ENCODE measurements around the gene INPP5D.
"Not testable (repeated sequence)": the region's sequence is repeated elsewhere in the genome, so short reads cannot be mapped to it uniquely, and the experiment has no call there.

The INPP5D gene

DNA sequence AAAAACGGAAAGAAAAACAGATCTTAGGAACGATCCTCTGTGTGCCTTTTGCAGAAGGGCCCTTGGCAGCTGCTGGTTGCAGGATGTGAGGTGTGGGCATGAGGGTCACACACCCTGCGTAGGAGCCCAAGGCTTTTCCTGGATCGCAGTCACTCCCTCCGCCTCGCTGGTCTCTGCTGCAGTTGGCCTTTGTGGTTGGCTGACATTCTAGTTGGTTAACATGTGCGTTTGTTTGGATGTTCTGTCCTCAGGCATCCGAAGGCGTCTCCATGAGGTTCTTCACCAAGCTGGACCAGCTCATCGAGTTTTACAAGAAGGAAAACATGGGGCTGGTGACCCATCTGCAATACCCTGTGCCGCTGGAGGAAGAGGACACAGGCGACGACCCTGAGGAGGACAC is 61.7 kb downstream of the INPP5D start:
- DNase-seq, result no peak

DNA sequence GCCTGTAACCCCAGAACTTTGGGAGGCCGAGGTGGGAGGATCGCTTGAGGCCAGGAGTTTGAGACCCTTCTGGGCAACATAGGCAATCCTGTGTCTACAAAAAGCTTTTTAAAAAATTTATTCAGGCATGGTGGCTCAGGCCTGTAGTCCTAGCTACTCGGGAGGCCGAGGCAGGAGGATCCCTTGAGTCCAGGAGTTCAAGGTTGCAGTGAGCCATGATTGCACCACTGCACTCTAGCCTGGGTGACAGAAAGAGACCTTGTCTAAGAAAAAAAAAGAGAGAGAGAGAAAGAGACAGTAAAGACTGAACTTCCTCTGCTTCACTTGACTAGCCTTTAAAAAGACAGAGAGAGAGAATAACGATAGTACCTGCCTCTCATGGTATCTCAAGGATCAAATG is 62.4 kb downstream of the INPP5D start:
- no peak for DNase-seq

DNA sequence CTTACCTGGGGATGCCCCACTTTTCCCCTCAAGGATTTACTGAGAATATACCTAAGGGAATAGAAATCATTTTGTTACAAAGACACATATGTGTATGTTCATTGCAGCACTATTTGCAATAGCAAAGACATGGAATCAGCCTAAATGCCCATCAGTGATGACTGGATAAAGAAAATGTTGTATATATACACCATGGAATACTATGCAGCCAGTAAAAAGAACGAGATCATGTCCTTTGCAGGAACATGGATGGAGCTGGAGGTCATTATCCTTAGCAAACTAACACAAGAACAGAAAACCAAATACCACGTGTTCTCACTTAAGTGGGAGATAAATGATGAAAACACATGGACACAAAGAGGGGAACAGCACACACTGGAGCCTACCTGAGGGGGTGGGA is 63.4 kb downstream of the INPP5D start:
- DNase-seq, result not testable (repeated sequence)

DNA sequence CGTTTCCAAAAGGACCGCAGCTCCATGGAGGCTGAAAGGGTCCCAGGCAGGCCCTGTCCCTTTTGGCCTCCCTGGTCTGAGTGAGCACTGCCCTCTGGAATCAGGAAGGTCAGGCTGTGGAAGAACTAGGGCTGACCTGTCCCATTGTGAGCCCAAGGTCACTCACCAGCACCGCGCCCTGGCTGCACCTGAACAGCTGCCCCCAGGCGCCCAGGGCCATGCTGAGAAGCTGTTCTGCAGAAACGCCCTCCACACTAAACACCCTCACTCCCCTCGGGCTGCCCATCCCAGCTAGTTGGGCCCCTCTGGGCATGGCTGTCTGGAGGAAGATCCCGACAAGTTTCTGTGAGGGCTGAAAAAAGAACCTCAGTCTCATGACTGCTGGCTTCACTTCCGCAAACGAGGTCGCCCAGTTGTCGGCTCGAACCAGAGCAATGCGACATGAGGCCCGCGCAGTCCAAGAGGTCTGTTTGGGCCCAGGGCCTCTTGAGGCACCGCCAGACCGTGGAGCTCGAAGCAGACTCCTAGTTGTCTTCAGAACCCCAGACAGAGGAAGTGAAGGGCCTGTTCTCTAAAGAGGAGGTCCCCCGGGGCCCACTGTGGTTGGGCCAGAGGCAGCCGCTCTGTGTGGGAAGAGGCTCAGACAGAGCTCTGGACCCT is 64.4 kb downstream of the INPP5D start:
- no peak for DNase-seq

DNA sequence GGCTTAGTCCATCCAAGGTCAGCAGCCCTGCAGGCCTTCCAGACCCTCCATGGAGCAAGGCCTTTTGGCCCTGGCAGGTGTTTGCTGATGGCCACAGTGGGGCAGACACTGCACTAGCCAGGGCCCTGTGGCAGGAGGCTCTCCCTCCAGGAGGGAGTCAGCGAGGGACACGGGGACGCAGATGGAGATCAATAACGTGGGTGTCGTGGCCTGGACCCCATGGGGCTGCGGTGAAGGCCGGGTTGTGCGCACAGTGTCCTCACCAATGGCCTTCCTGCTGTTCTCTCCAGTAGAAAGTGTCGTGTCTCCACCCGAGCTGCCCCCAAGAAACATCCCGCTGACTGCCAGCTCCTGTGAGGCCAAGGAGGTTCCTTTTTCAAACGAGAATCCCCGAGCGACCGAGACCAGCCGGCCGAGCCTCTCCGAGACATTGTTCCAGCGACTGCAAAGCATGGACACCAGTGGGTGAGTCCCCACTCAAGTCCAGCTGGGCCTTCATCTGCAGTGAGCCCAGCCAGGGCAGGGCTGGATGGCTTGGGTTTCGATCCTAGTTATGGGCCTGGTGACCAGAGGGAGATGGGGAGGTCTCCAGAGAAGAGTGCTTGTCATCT is 65.4 kb downstream of the INPP5D start:
- DNase-seq, result no peak

DNA sequence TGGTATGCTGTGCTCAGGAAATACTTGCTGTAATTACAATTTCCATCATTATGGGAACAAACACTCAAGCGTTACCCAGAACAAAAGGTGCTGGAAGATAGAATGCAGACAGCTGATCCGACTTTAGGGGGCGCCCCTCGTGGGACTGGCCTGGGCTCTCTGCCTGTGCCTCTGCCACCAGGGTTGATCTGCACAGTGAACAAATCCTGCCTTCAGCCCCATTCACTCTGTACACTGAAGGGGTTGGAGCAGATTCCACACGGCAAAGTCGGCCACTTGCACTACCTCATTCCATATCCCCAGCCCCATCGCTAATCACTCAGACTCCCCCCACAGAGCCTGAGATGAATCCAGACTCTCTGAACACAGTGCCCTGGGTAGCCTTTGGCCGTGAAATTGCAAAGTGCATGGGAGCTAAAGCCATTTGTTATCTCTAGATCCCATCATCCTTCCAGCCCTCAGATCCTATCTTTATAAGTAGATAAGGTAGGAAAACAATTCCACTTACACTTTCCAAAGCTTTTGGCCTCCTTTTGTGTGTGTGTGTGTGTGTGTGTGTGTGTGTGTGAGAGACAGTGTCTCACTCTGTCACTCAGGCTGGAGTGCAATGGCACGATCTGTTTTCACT is 69.3 kb downstream of the INPP5D start:
- DNase-seq, result peak; percentile 22

DNA sequence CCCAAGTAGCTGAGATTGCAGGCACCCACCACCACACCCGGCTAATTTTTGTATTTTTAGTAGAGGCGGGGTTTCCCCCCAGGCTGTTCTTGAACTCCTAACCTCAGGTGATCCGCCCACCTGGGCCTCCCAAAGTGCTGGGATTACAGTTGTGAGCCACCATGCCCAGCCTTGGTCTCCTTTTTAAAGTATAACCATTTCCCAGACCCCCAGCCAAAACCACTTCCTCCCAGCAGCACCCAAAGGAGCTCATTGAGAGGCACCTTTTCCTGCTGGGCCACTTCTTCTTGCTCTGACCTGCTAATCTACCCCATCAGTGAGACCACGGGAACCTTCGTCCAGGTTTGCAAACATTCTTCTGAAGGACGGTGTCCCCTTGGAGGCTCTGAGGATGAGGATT is 69.9 kb downstream of the INPP5D start:
- DNase-seq, result no peak

DNA sequence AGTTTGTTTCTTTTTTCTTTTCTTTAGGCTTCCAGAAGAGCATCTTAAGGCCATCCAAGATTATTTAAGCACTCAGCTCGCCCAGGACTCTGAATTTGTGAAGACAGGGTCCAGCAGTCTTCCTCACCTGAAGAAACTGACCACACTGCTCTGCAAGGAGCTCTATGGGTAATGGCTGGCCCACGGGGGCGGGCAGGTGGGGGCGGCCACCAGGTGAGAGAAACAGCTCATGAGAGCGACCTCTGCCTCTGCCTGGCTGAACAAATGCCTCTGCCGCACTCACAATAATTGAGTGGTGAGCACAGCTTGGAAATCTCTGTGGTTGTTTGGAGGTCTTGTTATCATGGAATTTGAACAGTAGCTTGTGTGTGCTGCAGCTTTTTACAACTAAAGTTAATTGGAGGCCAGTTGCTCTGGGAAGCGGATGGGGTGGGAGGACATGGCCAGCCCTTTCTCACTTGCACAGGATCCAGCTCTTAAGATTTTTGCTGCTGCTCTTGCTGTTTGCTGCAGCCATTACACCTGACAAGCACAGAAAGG is 70.4 kb downstream of the INPP5D start:
- DNase-seq, result no peak

DNA sequence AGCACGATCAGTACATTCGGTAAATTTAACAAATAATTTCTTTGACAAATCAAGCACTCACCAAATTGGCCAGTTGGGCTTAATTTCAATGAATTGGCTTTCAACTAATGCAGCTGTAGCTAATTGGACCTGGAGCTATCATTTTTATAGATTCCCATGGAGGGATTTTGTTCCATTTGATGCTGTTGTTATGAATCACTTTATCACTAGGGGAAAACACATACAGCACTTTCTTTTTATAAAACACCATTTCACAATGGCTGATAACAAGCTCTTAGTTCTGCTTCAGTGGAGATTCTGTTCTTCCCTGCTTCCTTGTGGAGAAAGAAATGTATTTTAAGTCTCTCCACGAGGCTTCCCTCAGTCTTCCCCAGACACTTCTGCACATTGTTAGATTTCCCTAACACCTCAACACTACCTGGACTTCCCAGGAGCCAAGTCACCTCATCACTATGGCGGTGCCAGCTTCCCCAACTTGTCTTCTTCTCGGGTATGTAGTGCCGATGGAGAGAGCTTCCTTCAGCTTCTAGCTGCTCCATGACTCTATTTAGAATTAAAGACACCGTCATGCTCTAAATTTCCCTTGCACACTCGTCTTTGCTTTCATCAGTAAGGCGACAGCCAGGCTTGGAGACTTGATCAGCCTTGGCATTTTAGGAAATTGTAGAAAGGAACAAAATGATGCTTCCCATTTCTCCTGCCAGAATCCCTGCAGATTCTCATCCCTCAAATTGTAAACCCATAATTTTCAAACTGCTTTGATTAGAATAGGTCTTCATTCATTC is 72.0 kb downstream of the INPP5D start:
- no peak for DNase-seq

DNA sequence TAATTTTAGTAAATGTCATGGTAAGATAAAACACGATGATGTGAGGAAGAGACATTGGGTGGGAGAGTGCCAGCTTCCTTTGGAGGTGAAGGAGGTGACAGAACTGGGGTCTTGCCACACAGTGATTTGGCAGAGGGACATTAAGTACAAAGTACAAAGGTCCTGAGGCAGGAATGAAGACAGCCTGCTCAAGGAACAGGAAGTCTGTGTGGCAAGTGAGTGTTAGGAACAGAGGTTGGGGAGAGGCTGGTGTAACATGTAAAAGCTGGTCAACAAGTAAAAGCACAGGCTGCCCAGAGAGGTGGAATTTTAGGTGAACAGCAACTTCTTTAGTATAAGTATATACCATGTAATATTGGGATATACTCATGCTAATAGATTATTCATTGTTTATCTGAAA is 73.1 kb downstream of the INPP5D start:
- no peak for DNase-seq

DNA sequence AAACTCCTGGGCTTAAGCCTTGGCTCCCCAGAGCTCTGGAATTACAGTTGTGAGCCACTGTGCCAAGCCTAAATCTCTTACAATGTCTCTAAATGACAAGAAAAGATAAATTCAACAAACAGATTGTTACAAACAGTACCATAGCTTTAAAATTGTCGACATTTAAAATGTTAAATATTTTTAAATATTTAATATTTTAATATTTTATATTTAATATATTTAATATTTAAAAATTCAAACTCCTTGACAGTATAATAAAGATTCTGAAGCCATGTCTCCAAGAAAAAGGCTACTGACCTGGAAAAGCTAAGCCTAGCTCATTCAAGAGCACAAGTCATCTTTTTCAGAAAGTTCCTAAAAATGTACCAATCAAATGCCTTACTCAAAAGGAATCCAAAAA is 75.3 kb downstream of the INPP5D start:
- DNase-seq, result no peak

DNA sequence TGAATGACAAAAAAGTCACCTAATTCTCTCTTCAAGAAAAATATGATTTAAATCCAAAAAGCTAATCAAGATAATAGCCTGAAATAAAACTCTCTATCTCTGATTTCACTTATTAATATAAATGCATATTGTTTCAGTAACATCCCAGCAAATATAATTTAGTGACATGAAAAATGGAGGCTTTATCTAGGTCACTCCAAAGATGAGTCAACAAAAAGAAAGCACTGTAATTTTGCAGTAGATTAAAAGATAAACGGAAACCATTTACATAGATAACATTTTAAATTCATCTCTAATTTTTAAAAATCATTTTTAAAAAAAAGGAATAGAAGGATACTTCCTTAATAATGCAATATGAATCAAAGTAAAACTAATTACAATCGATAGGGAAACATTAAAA is 76.9 kb downstream of the INPP5D start:
- DNase-seq, result no peak

DNA sequence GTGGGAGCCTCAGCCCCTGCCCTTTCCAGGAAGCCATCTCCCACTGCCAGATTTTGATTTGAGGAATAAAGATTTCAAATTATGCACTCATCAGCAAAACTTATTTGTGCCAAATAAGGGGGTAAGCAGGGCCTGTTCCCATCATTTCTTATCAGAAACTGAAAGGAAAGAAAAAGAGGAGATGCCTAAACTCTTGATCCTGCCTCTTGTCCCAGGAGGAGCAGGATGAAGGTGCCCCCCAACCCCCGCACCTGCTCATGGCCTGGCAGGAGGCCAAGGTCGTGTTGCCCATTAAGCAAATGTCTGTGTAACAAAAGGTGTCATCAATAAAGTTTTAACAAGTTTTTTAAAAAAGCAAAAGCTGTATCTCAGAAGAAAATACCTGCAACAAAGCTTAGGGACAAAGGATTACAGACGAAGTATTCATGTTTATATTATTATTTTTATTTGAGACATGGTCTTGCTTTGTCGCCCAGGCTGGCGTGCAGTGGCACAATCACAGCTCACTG is 80.0 kb downstream of the INPP5D start:
- DNase-seq, result no peak

DNA sequence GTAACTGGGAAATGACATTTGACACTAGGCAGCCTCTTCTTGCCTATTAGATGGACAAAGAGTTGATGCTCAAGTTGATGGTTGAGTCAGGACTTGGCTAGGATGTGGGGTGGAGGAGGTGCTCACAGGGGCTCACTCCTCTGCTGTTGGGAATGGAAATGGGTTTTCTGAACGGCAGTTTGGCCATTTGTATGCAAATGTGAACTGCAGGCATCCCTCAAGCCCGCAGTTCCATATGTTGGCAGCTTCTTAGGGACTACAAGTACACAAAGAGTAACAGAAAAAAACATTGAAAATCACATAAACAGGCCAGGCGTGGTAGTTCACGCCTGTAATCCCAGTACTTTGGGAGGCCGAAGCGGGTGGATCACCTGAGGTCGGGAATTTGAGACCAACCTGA is 80.8 kb downstream of the INPP5D start:
- no peak for DNase-seq

DNA sequence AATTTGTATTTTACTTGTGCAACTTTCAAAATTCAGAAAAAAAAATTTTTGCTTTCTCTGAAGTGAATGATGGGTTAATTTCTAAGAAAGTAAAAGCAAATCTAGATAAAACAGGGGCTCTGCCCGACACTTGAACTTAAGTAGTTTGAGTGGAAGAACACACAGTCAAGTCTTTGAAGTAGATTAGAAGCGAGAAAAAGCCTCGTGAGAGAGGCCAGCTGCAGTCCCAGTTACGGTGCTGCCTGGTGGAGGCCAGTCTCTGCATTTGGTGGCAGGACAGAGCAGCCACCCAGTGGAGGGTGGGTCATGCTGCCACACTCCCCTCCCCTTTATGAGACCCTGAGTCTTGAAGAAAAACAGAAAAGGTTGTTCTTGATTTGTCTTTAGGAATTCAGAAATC is 81.8 kb downstream of the INPP5D start:
- no peak for DNase-seq

DNA sequence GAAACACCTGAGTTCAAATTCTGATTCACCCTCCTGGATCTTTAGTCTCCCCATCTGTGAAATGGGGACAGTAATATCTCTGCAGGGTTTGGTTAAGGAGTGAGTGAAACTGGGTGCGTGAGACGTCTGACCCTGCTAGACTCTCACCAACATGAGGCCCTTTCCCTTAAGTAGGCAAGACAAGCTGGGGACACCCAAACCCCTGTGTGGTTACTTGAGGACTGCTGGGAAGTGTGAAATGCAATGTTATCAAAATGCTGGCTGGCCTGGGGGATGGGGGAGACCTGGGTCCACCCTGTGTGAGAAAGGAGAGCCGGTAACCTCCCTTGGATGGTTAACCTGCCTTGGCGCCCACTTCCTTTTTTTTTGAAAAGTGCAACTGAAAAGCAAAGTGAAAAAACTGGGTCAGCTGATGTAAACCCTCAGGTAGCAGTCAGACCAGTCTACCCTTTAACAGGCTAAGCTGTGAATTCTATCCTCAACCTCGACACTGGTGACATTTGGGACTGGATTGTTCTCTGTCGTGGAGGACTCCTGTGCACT is 82.3 kb downstream of the INPP5D start:
- peak; percentile 15 for DNase-seq

DNA sequence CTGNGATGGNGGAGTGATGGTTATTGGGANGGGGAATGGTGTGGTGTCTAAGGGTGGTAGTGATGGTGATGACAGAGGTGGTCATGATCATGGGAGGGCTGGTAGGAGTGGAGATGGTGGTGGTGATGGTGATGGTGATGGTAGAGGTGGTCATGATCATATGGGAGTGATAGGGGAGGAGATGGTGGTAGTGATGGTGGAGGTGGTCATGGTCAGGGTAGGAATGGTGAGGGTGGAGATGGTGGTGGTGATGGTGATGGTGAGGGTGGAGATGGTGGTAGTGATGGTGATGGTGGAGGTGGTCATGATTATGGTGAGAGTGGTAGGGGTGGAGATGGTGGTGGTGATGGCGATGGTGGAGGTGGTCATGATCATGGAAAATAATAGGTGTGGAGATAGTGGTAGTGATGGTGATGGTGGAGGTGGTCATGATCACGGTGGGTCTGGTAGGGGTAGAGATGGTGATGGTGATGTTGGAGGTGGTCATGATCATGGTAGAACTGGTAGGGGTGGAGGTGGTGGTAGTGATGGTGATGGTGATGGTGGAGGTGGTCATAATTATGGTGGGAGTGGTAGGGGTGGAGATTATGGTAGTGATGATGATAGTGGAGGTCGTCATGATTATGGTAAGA is 83.7 kb downstream of the INPP5D start:
- no peak for DNase-seq

DNA sequence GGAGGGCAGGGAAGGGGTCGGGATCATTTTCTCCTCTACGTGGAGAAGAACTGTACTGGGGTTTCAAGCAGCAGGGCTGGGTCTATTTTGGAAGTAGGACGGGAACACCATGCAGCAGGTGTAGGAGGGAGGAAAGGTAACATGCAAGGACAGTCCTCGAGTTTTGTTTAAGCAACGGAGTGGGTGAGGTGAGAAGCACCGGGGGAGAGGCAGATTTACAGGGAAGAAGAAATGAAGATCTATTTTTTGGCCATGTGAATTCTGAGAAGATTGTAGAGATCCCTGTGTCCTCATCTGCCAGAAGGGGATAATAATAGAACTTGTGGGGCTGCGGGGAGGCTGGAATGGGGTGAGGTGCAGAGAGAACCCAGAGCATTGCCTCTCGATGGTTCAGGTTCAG is 85.6 kb downstream of the INPP5D start:
- DNase-seq, result no peak

DNA sequence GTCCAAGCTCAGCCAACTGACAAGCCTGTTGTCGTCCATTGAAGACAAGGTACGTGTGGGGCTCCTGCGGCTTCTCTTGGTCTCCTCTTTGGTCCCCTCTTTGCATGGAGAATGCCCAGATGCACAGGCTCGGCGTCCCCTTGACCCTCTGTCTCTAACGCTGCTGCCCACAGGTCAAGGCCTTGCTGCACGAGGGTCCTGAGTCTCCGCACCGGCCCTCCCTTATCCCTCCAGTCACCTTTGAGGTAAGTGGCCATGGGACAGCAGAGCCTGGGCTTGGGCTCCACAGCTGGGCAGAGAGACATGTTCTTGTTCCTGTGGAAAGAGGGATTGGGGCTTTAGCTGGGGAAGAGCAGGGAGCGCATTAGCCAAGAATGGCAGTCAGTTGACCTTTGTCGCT is 86.1 kb downstream of the INPP5D start:
- DNase-seq, result no peak

DNA sequence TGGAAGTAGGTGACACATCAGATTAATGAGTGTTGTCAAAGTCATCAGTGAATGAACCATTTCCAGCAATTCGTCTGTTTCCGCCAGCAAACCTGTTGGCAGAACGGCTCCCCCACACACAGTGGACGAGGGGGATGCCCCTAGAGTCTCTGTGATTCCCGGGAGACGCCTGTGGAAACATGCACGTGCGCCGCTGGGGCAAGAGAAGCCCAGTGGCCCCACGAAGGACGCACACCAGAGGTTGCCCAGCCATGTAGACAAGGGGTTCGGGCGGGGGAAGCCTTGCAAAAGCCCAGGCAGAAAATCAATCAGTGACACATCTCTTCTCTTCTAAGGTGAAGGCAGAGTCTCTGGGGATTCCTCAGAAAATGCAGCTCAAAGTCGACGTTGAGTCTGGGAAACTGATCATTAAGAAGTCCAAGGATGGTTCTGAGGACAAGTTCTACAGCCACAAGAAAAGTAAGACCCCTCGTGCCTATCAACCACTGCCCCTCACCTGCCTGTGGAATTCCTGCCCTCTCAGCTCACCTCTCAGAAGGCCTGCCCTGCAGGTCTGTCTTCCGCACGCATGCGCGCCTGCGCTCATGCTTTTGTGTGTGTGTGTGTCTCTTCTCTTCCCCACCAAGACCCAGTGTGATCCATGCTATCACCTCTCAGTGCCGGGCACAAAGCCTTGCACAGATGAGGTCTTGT is 87.1 kb downstream of the INPP5D start:
- DNase-seq, result no peak

DNA sequence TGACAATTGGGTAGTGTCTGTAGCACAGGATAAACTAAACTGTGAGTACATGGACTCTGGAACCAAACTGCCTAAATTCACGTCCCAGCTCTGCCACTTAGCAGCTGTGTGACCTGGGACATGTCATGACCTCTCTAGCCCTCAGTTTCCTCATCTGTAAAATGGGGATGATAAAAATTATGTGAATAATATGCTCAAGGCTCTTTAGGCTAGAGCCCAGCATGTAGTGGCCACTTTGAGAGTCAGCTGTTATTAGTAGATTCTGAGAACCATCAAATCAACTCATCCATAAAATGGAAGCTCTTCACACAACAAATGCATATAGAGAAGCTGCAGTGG is 87.7 kb downstream of the INPP5D start:
- no peak for DNase-seq

DNA sequence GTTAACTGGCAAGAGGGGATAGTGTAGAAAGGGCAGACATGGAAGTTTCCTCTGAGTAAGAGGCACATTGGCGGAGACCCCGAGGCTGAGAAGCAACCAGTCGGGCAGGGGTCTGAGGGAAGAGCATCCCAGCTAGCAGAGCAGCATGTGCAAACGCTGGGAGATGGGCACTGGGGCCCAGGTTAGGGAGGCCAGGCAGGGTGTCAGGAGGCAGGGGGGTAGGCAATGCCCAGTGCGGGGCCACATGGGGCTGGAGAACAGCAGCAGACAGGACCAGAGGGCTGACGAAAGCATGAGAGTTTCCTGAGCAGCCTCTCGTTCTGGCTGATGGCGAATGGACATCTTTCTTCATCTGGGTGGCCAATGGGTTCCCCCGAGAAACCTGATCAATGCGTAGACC is 88.2 kb downstream of the INPP5D start:
- no peak for DNase-seq
